Activated T-cell treated with anti-CD3 and anti-CD28 coated beads, Interleukin-2, amount 50 U/mL, for 72 hours (primary cell): ENCODE measurements around the gene MRPL27. TPM values are rescaled to one million over a fixed set of nuclear protein-coding genes. Genes with fewer than 3 reads are reported as not detected.

Experiments used
- ATAC-seq, 2 donors: fragments of 150-1000 bp; cut with Tn5 transposase; replicated peaks in 1 of 2; 2 replicates each; pipeline ENCODE4 v1.10.0; 2021; ENCODE audit warnings: moderate library complexity in 2 of 2, mild to moderate bottlenecking in 1 of 2
- DNase-seq, 2 donors: peaks; one replicate each; pipeline ENCODE4 v3.0.0; 2021 to 2022; ENCODE audit warnings: mixed read lengths in 1 of 2
- H3K27ac Mint-ChIP-seq: one replicate; pipeline ENCODE4 v1.8.0; 2022; ENCODE audit warnings: mild to moderate bottlenecking, moderate library complexity, mixed read lengths
- H3K27me3 Mint-ChIP-seq: one replicate; pipeline ENCODE4 v1.8.0; 2022; ENCODE audit warnings: low read depth, mixed read lengths
- H3K36me3 Mint-ChIP-seq, 2 donors: one replicate each; pipeline ENCODE4 v1.8.0; 2022; ENCODE audit warnings: mixed read lengths in 2 of 2, mild to moderate bottlenecking in 1 of 2; ENCODE audit not compliant: insufficient read depth in 2 of 2
- H3K4me1 Mint-ChIP-seq: one replicate; pipeline ENCODE4 v1.8.0; 2022; ENCODE audit warnings: low read depth, mixed read lengths
- H3K4me3 Mint-ChIP-seq, 2 donors: one replicate each; pipeline ENCODE4 v1.8.0; 2022; ENCODE audit warnings: mild to moderate bottlenecking in 2 of 2, mixed read lengths in 2 of 2, moderate library complexity in 2 of 2
- H3K9me3 Mint-ChIP-seq, 2 donors: one replicate each; pipeline ENCODE4 v1.8.0; 2022; ENCODE audit warnings: mixed read lengths in 2 of 2
- total RNA-seq, 2 donors: library from RNA; stranded (reverse); gene quantifications; one replicate each; pipeline ENCODE4 v1.2.3, GENCODE V29; 2022

Gene MRPL27
- total RNA-seq, 2 donors from 2014 or later, result 44.6 to 45.9 TPM

DNA sequence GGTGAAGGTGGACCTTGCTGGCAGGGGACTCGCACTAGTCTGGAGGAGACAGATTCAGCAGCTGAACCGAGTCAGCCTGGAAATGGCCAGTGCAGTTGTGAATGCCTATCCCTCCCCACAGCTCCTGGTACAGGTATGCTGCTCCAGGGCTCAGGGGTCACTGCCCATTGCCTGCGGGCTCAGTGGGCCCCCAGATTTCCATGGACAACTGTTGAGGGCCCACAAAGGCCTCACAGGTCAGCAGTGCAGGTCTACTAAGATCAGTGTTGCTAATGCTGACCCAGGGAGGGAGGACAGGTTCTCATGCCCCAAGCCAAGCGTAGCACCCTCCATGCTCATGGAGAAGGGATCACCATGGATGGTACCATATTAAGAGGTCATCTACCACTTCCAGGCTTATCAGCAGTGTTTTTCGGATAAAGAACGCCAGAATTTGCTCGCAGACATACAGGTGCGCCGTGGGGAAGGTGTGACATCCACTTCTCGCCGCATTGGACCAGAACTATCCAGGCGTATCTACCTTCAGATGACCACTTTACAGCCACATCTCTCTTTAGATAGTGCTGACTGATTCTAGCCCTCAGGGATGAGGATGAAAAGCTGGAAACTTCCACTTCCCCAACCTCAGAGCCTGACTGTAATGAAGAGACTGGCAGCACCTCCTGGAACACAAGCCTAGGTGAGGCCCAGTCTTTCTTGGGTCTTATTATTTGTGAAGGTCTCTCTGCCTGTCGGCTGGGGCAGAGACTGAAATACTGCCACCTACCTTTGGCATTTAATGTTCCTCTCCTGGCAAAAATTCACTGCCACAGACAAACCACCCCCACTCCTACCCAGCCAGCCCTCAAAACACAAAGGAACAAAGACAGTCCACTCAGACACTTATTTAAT, 7.6 kb upstream of the MRPL27 start:
- Mint-ChIP-seq H3K27me3 (no peaks in the 10 kb centered on the region), H3K36me3 (peaks cover 7 to 30% of the 10 kb centered on the region in 2 donors), H3K4me1 (no peaks in the 10 kb centered on the region), H3K27ac (no peak overlapping the region), H3K4me3 (no peak overlapping the region), H3K9me3 (no peaks in the 10 kb centered on the region)
- ATAC-seq (no peak), DNase-seq (no peak)

- no peaks in the 10 kb centered on the region for H3K27me3 Mint-ChIP-seq
- H3K4me3 Mint-ChIP-seq, result no peak overlapping the region
- H3K9me3 Mint-ChIP-seq, result no peaks in the 10 kb centered on the region
- DNase-seq (no peak), ATAC-seq (no peak)
- H3K4me1 Mint-ChIP-seq, result no peaks in the 10 kb centered on the region
- H3K27ac Mint-ChIP-seq, result no peak overlapping the region
- peaks cover 8 to 28% of the 10 kb centered on the region in 2 donors for H3K36me3 Mint-ChIP-seq
These were observed 6.6 kb upstream of the MRPL27 start for GRCh38 chr17:50379351-50380132.

DNA sequence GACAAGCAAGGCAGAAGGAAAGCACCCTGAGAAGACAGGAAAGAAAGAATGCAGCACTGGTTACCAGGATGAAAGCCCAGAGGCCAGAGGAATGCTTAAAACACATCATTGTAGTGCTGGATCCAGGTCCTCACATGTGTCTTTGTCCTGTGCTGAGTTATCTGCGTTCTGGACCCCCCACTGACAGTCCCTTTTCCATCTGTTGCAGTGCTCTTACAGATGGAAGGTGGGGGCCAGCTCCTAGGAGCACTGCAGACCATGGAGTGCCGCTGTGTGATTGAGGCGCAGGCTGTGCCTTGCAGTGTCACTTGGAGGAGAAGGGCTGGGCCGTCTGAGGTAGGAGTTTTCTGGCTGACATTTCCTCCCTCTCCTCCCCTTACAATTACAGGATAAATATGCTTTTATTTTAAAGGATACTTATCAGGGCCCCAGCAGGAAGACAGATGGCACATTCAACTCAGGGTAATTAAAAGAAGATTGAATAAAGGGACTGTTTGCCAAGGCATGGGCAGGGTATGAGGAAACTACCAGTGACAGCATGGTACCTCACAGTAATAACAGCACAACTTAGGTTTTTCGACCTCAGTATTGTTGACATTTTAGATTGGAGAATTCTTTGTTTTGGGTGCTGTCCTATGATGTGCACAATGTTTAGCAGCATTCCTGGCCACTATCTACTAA, 3.0 kb upstream of the MRPL27 start:
- Mint-ChIP-seq H3K9me3 (no peaks in the 10 kb centered on the region), H3K27me3 (no peaks in the 10 kb centered on the region), H3K4me1 (peaks cover 32% of the 10 kb centered on the region), H3K4me3 (no peak overlapping the region), H3K27ac (no peak overlapping the region), H3K36me3 (peaks cover 12 to 29% of the 10 kb centered on the region in 2 donors)
- ATAC-seq (no peak), DNase-seq (no peak)

GRCh38 chr17:50373705-50374104, 721 bp upstream of the MRPL27 start:
- Mint-ChIP-seq H3K4me3 (peak overlapping the region; percentile 94 to 99), H3K27me3 (no peaks in the 10 kb centered on the region), H3K27ac (peak overlapping the region; percentile 97), H3K4me1 (peaks cover 33% of the 10 kb centered on the region), H3K36me3 (peaks cover 12 to 30% of the 10 kb centered on the region in 2 donors), H3K9me3 (no peaks in the 10 kb centered on the region)
- ATAC-seq (no peak), DNase-seq (no peak)

DNA sequence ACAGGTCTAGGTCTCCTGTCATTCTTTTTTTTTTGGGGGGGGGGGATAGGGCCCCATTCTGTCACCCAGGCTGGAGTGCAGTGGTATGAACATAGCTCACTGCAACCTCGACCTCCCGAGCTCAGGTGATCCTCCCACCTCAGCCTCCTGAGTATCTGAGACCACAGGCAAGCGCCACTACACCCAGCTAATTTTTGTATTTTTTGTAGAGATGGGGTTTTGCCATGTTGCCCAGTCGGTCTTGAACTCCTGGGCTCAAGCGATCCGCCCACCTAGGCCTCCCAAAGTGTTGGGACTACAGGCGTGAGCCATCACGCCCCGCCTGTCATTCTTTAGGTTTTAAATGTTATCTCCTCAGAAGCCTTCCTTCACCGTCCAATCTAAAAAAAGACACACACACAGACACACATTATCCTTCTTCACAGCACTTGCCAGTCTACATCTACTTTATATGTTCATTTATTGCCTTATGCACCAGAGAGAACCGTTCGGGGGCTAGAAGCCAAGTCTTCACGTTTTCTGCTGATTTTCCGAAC, 694 bp downstream of the MRPL27 start:
- H3K4me1 Mint-ChIP-seq, result peaks cover 33% of the 10 kb centered on the region
- DNase-seq, result no peak
- peak overlapping the region; percentile 97 for H3K27ac Mint-ChIP-seq
- ATAC-seq, result no peak
- H3K36me3 Mint-ChIP-seq, result peaks cover 9 to 36% of the 10 kb centered on the region in 2 donors
- no peaks in the 10 kb centered on the region for H3K9me3 Mint-ChIP-seq
- no peaks in the 10 kb centered on the region for H3K27me3 Mint-ChIP-seq
- H3K4me3 Mint-ChIP-seq, result peak overlapping the region; percentile 94 to 99

- H3K36me3 Mint-ChIP-seq, result peaks cover 9 to 36% of the 10 kb centered on the region in 2 donors
- H3K27me3 Mint-ChIP-seq, result no peaks in the 10 kb centered on the region
- H3K27ac Mint-ChIP-seq, result peak overlapping the region; percentile 97
- no peak for DNase-seq
- ATAC-seq, result no peak
- H3K9me3 Mint-ChIP-seq, result no peaks in the 10 kb centered on the region
- H3K4me3 Mint-ChIP-seq, result peak overlapping the region; percentile 94 to 99
- peaks cover 33% of the 10 kb centered on the region for H3K4me1 Mint-ChIP-seq
These were observed 1.5 kb downstream of the MRPL27 start for GRCh38 chr17:50371526-50371925.

DNA sequence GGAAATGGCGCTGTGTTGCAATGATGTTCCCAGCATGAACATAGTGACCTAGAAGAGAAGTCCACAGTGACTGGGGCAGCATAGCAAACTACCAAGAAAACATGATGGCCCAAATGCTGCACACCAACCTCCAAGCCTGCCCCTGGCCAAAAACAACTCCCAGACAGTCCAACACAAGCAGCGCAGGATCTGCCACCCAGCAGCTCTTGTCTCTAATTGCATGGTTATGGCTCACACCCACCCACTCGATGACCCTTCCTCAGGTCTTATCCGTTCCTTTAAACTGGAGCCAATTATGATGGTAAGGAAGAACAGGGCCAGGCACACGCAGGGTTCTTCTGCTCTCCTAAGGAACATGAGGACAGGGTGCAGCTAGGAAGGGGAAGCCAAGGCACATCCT, 2.9 kb downstream of the MRPL27 start:
- H3K27me3 Mint-ChIP-seq, result no peaks in the 10 kb centered on the region
- H3K36me3 Mint-ChIP-seq, result peaks cover 5 to 28% of the 10 kb centered on the region in 2 donors
- no peak for ATAC-seq
- no peak overlapping the region for H3K4me3 Mint-ChIP-seq
- peaks cover 33% of the 10 kb centered on the region for H3K4me1 Mint-ChIP-seq
- DNase-seq, result no peak
- no peak overlapping the region for H3K27ac Mint-ChIP-seq
- no peaks in the 10 kb centered on the region for H3K9me3 Mint-ChIP-seq

DNA sequence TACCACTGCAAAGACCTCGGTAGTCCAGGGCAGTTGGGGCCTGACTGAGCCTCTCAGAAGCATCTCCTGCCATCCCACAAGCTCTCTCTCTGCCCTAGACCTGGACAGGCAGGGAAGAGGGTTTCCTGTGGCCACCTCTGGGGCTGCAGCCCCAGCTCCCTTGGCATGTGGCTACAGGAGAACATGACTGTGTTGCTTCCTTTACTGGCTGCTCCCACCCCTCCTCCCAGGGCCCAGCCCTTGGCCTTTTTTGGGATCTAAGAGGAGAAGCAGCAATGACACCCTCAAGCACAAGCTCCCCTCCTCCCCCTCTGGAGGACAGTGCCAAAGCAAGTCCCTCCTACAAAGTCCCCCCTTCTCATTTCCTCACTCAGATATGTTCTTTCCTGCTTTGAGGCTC, 5.6 kb downstream of the MRPL27 start:
- no peak for ATAC-seq
- Mint-ChIP-seq H3K4me1 (peaks cover 17% of the 10 kb centered on the region), H3K27me3 (no peaks in the 10 kb centered on the region), H3K9me3 (no peaks in the 10 kb centered on the region), H3K27ac (no peak overlapping the region), H3K4me3 (no peak overlapping the region), H3K36me3 (peaks cover 2 to 20% of the 10 kb centered on the region in 2 donors)
- DNase-seq, result no peak

GRCh38 chr17:50365649-50366393, 7.2 kb downstream of the MRPL27 start:
- no peak overlapping the region for H3K4me3 Mint-ChIP-seq
- H3K9me3 Mint-ChIP-seq, result no peaks in the 10 kb centered on the region
- H3K27me3 Mint-ChIP-seq, result no peaks in the 10 kb centered on the region
- peaks cover 0 to 13% of the 10 kb centered on the region in 2 donors for H3K36me3 Mint-ChIP-seq
- DNase-seq (no peak), ATAC-seq (no peak)
- H3K4me1 Mint-ChIP-seq, result peaks cover 10% of the 10 kb centered on the region
- no peak overlapping the region for H3K27ac Mint-ChIP-seq

GRCh38 chr17:50365165-50365564, 7.8 kb downstream of the MRPL27 start:
- Mint-ChIP-seq H3K9me3 (no peaks in the 10 kb centered on the region), H3K27ac (no peak overlapping the region), H3K36me3 (peaks cover 0 to 13% of the 10 kb centered on the region in 2 donors), H3K4me3 (no peak overlapping the region), H3K27me3 (no peaks in the 10 kb centered on the region), H3K4me1 (peaks cover 10% of the 10 kb centered on the region)
- ATAC-seq, result no peak
- DNase-seq, result no peak

GRCh38 chr17:50364715-50365114, 8.3 kb downstream of the MRPL27 start:
- Mint-ChIP-seq H3K27me3 (no peaks in the 10 kb centered on the region), H3K4me3 (no peak overlapping the region), H3K4me1 (peaks cover 10% of the 10 kb centered on the region), H3K27ac (no peak overlapping the region), H3K9me3 (no peaks in the 10 kb centered on the region), H3K36me3 (peaks cover 0 to 13% of the 10 kb centered on the region in 2 donors)
- ATAC-seq (no peak), DNase-seq (no peak)

- ATAC-seq (peak in 1 of 2 donors; percentile 4), DNase-seq (no peak)
- Mint-ChIP-seq H3K27ac (no peak overlapping the region), H3K4me3 (no peak overlapping the region), H3K9me3 (no peaks in the 10 kb centered on the region), H3K36me3 (peaks cover 0 to 12% of the 10 kb centered on the region in 2 donors), H3K27me3 (no peaks in the 10 kb centered on the region), H3K4me1 (peaks cover 10% of the 10 kb centered on the region)
These were observed 8.9 kb downstream of the MRPL27 start for GRCh38 chr17:50364061-50364458.
